Myometrial cell (primary cell): ENCODE results near the gene KRT12. TPM values are rescaled to one million over a fixed set of nuclear protein-coding genes. Genes with fewer than 3 reads are reported as not detected.

Experiments
- total RNA-seq: library from RNA; depleted of rRNA; stranded (reverse); fragments of >200 nt; gene quantifications from 2 replicates; pipeline ENCODE4 v1.2.3, GENCODE V29; 2015

The KRT12 gene
- under 0.01 TPM in 1 of 2 replicates, not detected in the other for total RNA-seq

DNA sequence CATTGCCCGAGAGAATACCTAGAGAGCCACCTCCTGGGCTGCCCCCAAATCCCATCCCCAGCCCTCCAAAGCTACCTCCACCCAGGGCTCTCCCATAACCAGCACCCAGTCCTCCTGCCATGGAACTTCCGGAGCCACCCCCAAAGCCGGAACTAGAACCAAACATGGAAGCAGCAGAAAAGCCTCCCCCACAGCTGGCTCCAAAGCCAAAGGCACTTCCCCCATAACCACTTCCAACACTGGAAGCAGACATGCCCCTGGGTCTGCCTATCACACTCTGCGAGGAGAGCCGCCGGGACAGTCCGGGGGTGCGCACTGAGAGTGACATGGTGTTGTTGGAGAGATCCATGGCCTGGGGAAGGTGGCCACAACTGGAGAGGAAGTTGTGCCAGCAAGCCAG is at the start of gene KRT12:
Gene KRT12 (minus strand): TSS at position 386 of the 400 bp plus-strand sequence. CDS start 37 bp downstream, at position 349.

DNA sequence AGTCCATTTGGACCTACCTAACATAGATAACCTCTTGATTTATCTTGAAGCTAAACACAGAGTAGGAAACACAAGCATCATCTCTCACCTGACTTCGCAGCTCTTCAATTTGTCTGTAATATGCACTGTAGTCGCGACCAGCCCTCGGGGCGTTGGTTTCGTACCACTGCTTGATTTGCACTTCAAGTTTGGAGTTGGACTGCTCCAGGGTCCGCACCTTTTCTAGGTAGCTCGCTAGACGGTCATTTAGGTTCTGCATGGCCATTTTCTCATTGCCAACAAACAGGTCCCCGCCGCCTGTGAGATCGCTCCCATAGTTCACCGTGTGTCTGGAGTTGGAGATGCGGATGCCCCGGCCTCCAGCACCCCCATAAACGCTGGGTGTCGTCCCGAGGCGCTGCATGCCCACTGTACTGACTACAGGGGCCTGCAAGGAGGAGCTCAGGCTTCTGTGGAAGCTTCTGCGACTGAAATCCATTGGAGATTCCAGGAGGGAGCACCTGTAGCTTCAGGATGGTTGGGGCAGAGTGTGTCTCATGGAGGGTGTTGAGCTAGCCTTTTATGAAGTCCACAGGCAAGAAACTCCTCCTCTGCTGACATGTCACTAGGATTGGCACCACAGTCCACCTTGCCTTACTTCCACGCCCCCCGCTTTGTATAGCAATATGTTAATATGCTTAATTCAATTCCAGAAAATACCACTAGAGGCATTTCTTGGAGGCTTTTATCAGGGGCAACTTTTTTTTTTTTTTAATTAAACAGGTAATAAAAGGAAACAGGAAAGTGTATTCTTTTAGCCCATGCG is 17.9 kb upstream of the KRT12 start, which contains the start of gene KRT20:
Gene KRT20 (minus strand): TSS at position 535 of the 805 bp plus-strand sequence. CDS start 57 bp downstream, at position 478.

DNA sequence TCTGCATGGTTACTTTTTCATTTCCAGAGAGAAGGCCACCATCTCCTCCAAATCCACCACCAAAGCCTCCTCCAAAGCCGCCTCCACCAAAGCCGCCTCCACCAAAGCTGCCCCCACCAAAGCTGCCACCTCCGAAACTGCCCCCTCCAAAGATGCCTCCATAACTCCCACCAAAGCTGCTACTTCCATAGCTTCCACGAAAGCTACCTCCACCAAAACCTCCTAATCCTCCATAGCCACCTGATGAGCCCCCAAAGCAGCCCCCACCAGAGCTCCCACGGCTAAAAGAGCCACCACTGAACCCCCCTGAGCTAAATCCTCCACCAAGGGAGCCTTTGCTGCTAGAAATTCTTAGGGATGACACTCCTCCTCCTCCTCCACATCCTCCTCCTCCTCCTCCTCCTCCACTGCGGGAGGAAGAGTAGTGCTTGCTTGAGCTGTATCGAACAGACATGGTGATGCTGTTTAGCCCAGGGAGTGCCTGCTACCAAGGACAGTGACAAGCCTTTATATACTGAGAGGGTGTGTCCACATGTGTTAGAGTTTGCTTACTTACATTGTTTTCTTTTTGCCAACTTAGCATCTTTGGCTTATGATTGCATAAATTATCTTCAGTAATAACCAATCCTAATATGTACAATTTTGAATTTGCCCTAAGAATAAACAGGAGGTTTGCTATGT is 44.8 kb downstream of the KRT12 start, which contains the start of gene KRT10:
Gene KRT10 (minus strand): TSS at position 483 of the 681 bp plus-strand sequence. CDS start 29 bp downstream, at position 454.

Other genes starting within 250 kb of the KRT12 start
- gene SMARCE1, start 219.4 kb downstream of the KRT12 start, total RNA-seq, result 57.9 and 68.8 TPM in 2 replicates
- not detected in 2 replicates for gene KRT222, start 202.0 kb downstream of the KRT12 start, total RNA-seq
- not detected in 2 replicates for gene KRT24, start 163.5 kb downstream of the KRT12 start, total RNA-seq
- not detected in 2 replicates for gene KRT25, start 111.9 kb downstream of the KRT12 start, total RNA-seq
- gene KRT26, start 95.0 kb downstream of the KRT12 start, total RNA-seq, result not detected in 2 replicates
- gene KRT27, start 84.7 kb downstream of the KRT12 start, total RNA-seq, result not detected in 2 replicates
- not detected in 2 replicates for gene KRT28, start 67.3 kb downstream of the KRT12 start, total RNA-seq
- 14.4 and 20.9 TPM in 2 replicates for gene KRT10, start 44.6 kb downstream of the KRT12 start, total RNA-seq
- gene KRT20, start 18.0 kb upstream of the KRT12 start, total RNA-seq, result not detected in 2 replicates
- gene KRT23, start 70.4 kb upstream of the KRT12 start, total RNA-seq, result 3.5 and 4.3 TPM in 2 replicates
- not detected in 2 replicates for gene KRT39, start 99.7 kb upstream of the KRT12 start, total RNA-seq
- gene KRT40, start 117.1 kb upstream of the KRT12 start, total RNA-seq, result not detected in 2 replicates
- gene KRTAP3-3, start 126.9 kb upstream of the KRT12 start, total RNA-seq, result not detected in 2 replicates
- not detected in 2 replicates for gene KRTAP3-2, start 132.7 kb upstream of the KRT12 start, total RNA-seq
- gene KRTAP3-1, start 141.9 kb upstream of the KRT12 start, total RNA-seq, result not detected in 2 replicates
- 15.4 and 18.2 TPM in 2 replicates for gene KRTAP1-5, start 160.0 kb upstream of the KRT12 start, total RNA-seq
- not detected in 2 replicates for gene KRTAP1-4, start 163.0 kb upstream of the KRT12 start, total RNA-seq
- gene KRTAP1-3, start 167.7 kb upstream of the KRT12 start, total RNA-seq, result not detected in 2 replicates
- 0.35 TPM in 1 of 2 replicates, not detected in the other for gene KRTAP1-1, start 174.2 kb upstream of the KRT12 start, total RNA-seq
- gene KRTAP2-1, start 180.1 kb upstream of the KRT12 start, total RNA-seq, result not detected in 2 replicates
- not detected in 2 replicates for gene KRTAP2-2, start 188.0 kb upstream of the KRT12 start, total RNA-seq
- gene KRTAP2-3, start 192.9 kb upstream of the KRT12 start, total RNA-seq, result 0.89 TPM in 1 of 2 replicates, not detected in the other
- gene KRTAP2-4, start 198.7 kb upstream of the KRT12 start, total RNA-seq, result not detected in 2 replicates
- not detected in 2 replicates for gene KRTAP4-7, start 216.9 kb upstream of the KRT12 start, total RNA-seq
- not detected in 2 replicates for gene KRTAP4-8, start 230.9 kb upstream of the KRT12 start, total RNA-seq
- gene KRTAP4-16, start 235.0 kb upstream of the KRT12 start, total RNA-seq, result not detected in 2 replicates
- not detected in 2 replicates for gene KRTAP4-9, start 238.2 kb upstream of the KRT12 start, total RNA-seq